Progenitor cell of endocrine pancreas (in vitro differentiated cells): ENCODE data around the gene PHF5A. TPM values are rescaled to one million over a fixed set of nuclear protein-coding genes. Genes with fewer than 3 reads are reported as not detected.
A peak's percentile ranks its signal among the peaks of the same experiment; 100 is the strongest.
"Not testable (repeated sequence)": the region's sequence is repeated elsewhere in the genome, so short reads cannot be mapped to it uniquely, and the experiment has no call there.

Experiments
- DNase-seq: peaks from one replicate; pipeline ENCODE4 v3.0.0; 2021; ENCODE audit warnings: low spot score; ENCODE audit not compliant: unreplicated experiment
- H3K27ac Mint-ChIP-seq: 2 replicates; pipeline ENCODE4 v1.8.0; 2021; ENCODE audit warnings: mild to moderate bottlenecking, moderate library complexity, mixed read lengths
- H3K27me3 Mint-ChIP-seq: 2 replicates; pipeline ENCODE4 v1.8.0; 2021; ENCODE audit warnings: mixed read lengths
- H3K36me3 Mint-ChIP-seq: 2 replicates; pipeline ENCODE4 v1.8.0; 2022; ENCODE audit warnings: mixed read lengths; ENCODE audit not compliant: insufficient read depth
- H3K4me1 Mint-ChIP-seq: 2 replicates; pipeline ENCODE4 v1.8.0; 2021; ENCODE audit warnings: low read depth, mixed read lengths
- H3K4me3 Mint-ChIP-seq: 2 replicates; pipeline ENCODE4 v1.8.0; 2021; ENCODE audit warnings: low read depth, mild to moderate bottlenecking, moderate library complexity, mixed read lengths
- H3K9me3 Mint-ChIP-seq: 2 replicates; pipeline ENCODE4 v1.8.0; 2021; ENCODE audit warnings: low read depth, mixed read lengths
- CTCF ChIP-seq: fragments of 200-600 bp; sonication (generic); IDR thresholded peaks from one replicate; pipeline ENCODE4 v1.5.0; 2021; ENCODE audit warnings: antibody characterized with exemption, mild to moderate bottlenecking; ENCODE audit not compliant: unreplicated experiment
- total RNA-seq: library from RNA; stranded (reverse); gene quantifications from 2 replicates; pipeline ENCODE4 v1.2.1, GENCODE V29; 2021

PHF5A gene
- total RNA-seq, 1 donor from 2014 or later = 52.9 TPM

- H3K27me3 Mint-ChIP-seq = no peaks in the 10 kb centered on the region
- peak overlapping the region; percentile 99 for H3K4me3 Mint-ChIP-seq
- peak overlapping the region; percentile 99 for H3K27ac Mint-ChIP-seq
- H3K9me3 Mint-ChIP-seq = no peaks in the 10 kb centered on the region
- TF ChIP-seq CTCF = no peak
- peaks cover 10% of the 10 kb centered on the region for H3K36me3 Mint-ChIP-seq
- H3K4me1 Mint-ChIP-seq = peaks cover 21% of the 10 kb centered on the region
- DNase-seq = no peak
Measured at GRCh38 chr22:41445129-41446056, 23.1 kb downstream of the PHF5A start.

GRCh38 chr22:41444360-41445128 is 23.9 kb downstream of the PHF5A start:
- DNase-seq = peak; percentile 93
- Mint-ChIP-seq H3K36me3 (peaks cover 10% of the 10 kb centered on the region), H3K27ac (peak overlapping the region; percentile 99), H3K27me3 (no peaks in the 10 kb centered on the region), H3K9me3 (no peaks in the 10 kb centered on the region), H3K4me1 (peaks cover 21% of the 10 kb centered on the region), H3K4me3 (peak overlapping the region; percentile 99)
- TF ChIP-seq CTCF = no peak

- H3K36me3 Mint-ChIP-seq = peaks cover 8% of the 10 kb centered on the region
- no peak for DNase-seq
- no peaks in the 10 kb centered on the region for H3K9me3 Mint-ChIP-seq
- H3K27me3 Mint-ChIP-seq = no peaks in the 10 kb centered on the region
- H3K4me3 Mint-ChIP-seq = peak overlapping the region; percentile 38
- TF ChIP-seq CTCF = no peak
- peaks cover 11% of the 10 kb centered on the region for H3K4me1 Mint-ChIP-seq
- no peak overlapping the region for H3K27ac Mint-ChIP-seq
Measured at GRCh38 chr22:41442240-41442792, 26.2 kb downstream of the PHF5A start.

- not testable (repeated sequence) for H3K27ac Mint-ChIP-seq
- peaks cover 19% of the 10 kb centered on the region for H3K36me3 Mint-ChIP-seq
Measured at GRCh38 chr22:41440511-41440910, 28.0 kb downstream of the PHF5A start.

GRCh38 chr22:41437198-41437597 is 31.3 kb downstream of the PHF5A start:
- Mint-ChIP-seq H3K4me1 (peaks cover under 1% of the 10 kb centered on the region), H3K27me3 (no peaks in the 10 kb centered on the region), H3K27ac (no peak overlapping the region), H3K4me3 (no peak overlapping the region), H3K36me3 (peaks cover 23% of the 10 kb centered on the region), H3K9me3 (no peaks in the 10 kb centered on the region)
- DNase-seq = no peak
- TF ChIP-seq CTCF = no peak

More at GRCh38 chr22:41440511-41440910, 28.0 kb downstream of the PHF5A start:
- not testable (repeated sequence) for H3K27me3 Mint-ChIP-seq, DNase-seq, H3K4me3 Mint-ChIP-seq, H3K9me3 Mint-ChIP-seq
- peaks cover 11% of the 10 kb centered on the region for H3K4me1 Mint-ChIP-seq
